ENCODE data around the gene OR14I1. TPM values are rescaled to one million over a fixed set of nuclear protein-coding genes. Genes with fewer than 3 reads are reported as not detected.
"Not testable (repeated sequence)": the region's sequence is repeated elsewhere in the genome, so short reads cannot be mapped to it uniquely, and the experiment has no call there.

Gene OR14I1
- total and polyA plus RNA-seq, 4 donors = not detected

GRCh38 chr1:248695451-248696132, 7.0 kb downstream of the OR14I1 start:
- H3K27me3 ChIP-seq (ENCODE audit: control insufficient read depth, insufficient read depth, low read length) = no peaks in the 10 kb centered on the region
- 97% methylated on average over 7 of the region's 13 CpGs for WGBS (ENCODE audit: insufficient coverage)
- H3K9me3 ChIP-seq (ENCODE audit: control insufficient read depth, insufficient read depth, low read length) = peaks cover 5% of the 10 kb centered on the region
- no peak overlapping the region for H3K4me3 ChIP-seq (ENCODE audit: low read depth, low read length)
- H3K36me3 ChIP-seq (ENCODE audit: control insufficient read depth, insufficient read depth, low read length) = no peaks in the 10 kb centered on the region
- no peaks in the 10 kb centered on the region for H3K4me1 ChIP-seq (ENCODE audit: control insufficient read depth, insufficient read depth, low read length)
- no peak for DNase-seq (ENCODE audit: low read depth in 4 of 6, low spot score in 6 of 6)
- no peak overlapping the region for H3K27ac ChIP-seq (ENCODE audit: low read depth, low read length)

GRCh38 chr1:248691567-248692155, 10.9 kb downstream of the OR14I1 start:
- Histone ChIP-seq H3K4me1 (ENCODE audit: control insufficient read depth, insufficient read depth, low read length) (no peaks in the 10 kb centered on the region), H3K27ac (ENCODE audit: low read depth, low read length) (no peak overlapping the region), H3K36me3 (ENCODE audit: control insufficient read depth, insufficient read depth, low read length) (no peaks in the 10 kb centered on the region), H3K9me3 (ENCODE audit: control insufficient read depth, insufficient read depth, low read length) (peaks cover 3% of the 10 kb centered on the region), H3K27me3 (ENCODE audit: control insufficient read depth, insufficient read depth, low read length) (no peaks in the 10 kb centered on the region), H3K4me3 (ENCODE audit: low read depth, low read length) (no peak overlapping the region)
- no peak for DNase-seq (ENCODE audit: low read depth in 4 of 6, low spot score in 6 of 6)
- WGBS (ENCODE audit: insufficient coverage) = 68% methylated on average over 51 of the region's 51 CpGs

GRCh38 chr1:248688527-248689298, 13.9 kb downstream of the OR14I1 start:
- Histone ChIP-seq H3K27me3 (ENCODE audit: control insufficient read depth, insufficient read depth, low read length) (no peaks in the 10 kb centered on the region), H3K36me3 (ENCODE audit: control insufficient read depth, insufficient read depth, low read length) (no peaks in the 10 kb centered on the region), H3K4me3 (ENCODE audit: low read depth, low read length) (no peak overlapping the region), H3K4me1 (ENCODE audit: control insufficient read depth, insufficient read depth, low read length) (no peaks in the 10 kb centered on the region), H3K27ac (ENCODE audit: low read depth, low read length) (no peak overlapping the region), H3K9me3 (ENCODE audit: control insufficient read depth, insufficient read depth, low read length) (peaks cover 3% of the 10 kb centered on the region)
- WGBS (ENCODE audit: insufficient coverage) = 89% methylated on average over 3 of the region's 4 CpGs
- DNase-seq (ENCODE audit: low read depth in 4 of 6, low spot score in 6 of 6) = no peak

GRCh38 chr1:248686815-248687214, 15.8 kb downstream of the OR14I1 start:
- Histone ChIP-seq H3K4me3 (ENCODE audit: low read depth, low read length) (no peak overlapping the region), H3K4me1 (ENCODE audit: control insufficient read depth, insufficient read depth, low read length) (no peaks in the 10 kb centered on the region), H3K36me3 (ENCODE audit: control insufficient read depth, insufficient read depth, low read length) (no peaks in the 10 kb centered on the region), H3K9me3 (ENCODE audit: control insufficient read depth, insufficient read depth, low read length) (peaks cover 2% of the 10 kb centered on the region), H3K27ac (ENCODE audit: low read depth, low read length) (no peak overlapping the region), H3K27me3 (ENCODE audit: control insufficient read depth, insufficient read depth, low read length) (no peaks in the 10 kb centered on the region)
- 31% methylated on average over 2 of the region's 3 CpGs for WGBS (ENCODE audit: insufficient coverage)
- DNase-seq (ENCODE audit: low read depth in 4 of 6, low spot score in 6 of 6) = no peak

- Histone ChIP-seq H3K27me3 (ENCODE audit: control insufficient read depth, insufficient read depth, low read length) (no peaks in the 10 kb centered on the region), H3K36me3 (ENCODE audit: control insufficient read depth, insufficient read depth, low read length) (no peaks in the 10 kb centered on the region), H3K9me3 (ENCODE audit: control insufficient read depth, insufficient read depth, low read length) (peaks cover 2% of the 10 kb centered on the region), H3K4me1 (ENCODE audit: control insufficient read depth, insufficient read depth, low read length) (no peaks in the 10 kb centered on the region), H3K27ac (ENCODE audit: low read depth, low read length) (no peak overlapping the region), H3K4me3 (ENCODE audit: low read depth, low read length) (no peak overlapping the region)
- 90% methylated on average over 8 of the region's 8 CpGs for WGBS (ENCODE audit: insufficient coverage)
- DNase-seq (ENCODE audit: low read depth in 4 of 6, low spot score in 6 of 6) = no peak
These were observed 20.9 kb downstream of the OR14I1 start for GRCh38 chr1:248681651-248682050.

- H3K4me3 ChIP-seq (ENCODE audit: low read depth, low read length) = no peak overlapping the region
- WGBS (ENCODE audit: insufficient coverage) = no CpG with 5 or more reads among the region's 1 CpG
- no peak overlapping the region for H3K27ac ChIP-seq (ENCODE audit: low read depth, low read length)
- no peak for DNase-seq (ENCODE audit: low read depth in 4 of 6, low spot score in 6 of 6)
- no peaks in the 10 kb centered on the region for H3K27me3 ChIP-seq (ENCODE audit: control insufficient read depth, insufficient read depth, low read length)
- H3K36me3 ChIP-seq (ENCODE audit: control insufficient read depth, insufficient read depth, low read length) = no peaks in the 10 kb centered on the region
- no peaks in the 10 kb centered on the region for H3K4me1 ChIP-seq (ENCODE audit: control insufficient read depth, insufficient read depth, low read length)
- peaks cover 13% of the 10 kb centered on the region for H3K9me3 ChIP-seq (ENCODE audit: control insufficient read depth, insufficient read depth, low read length)
These were observed 32.6 kb downstream of the OR14I1 start for GRCh38 chr1:248670003-248670402.

GRCh38 chr1:248663453-248664328, 38.9 kb downstream of the OR14I1 start:
- H3K4me3 ChIP-seq (ENCODE audit: low read depth, low read length); DNase-seq (ENCODE audit: low read depth in 4 of 6, low spot score in 6 of 6); H3K27me3 ChIP-seq (ENCODE audit: control insufficient read depth, insufficient read depth, low read length); H3K9me3 ChIP-seq (ENCODE audit: control insufficient read depth, insufficient read depth, low read length); H3K27ac ChIP-seq (ENCODE audit: low read depth, low read length); H3K4me1 ChIP-seq (ENCODE audit: control insufficient read depth, insufficient read depth, low read length); H3K36me3 ChIP-seq (ENCODE audit: control insufficient read depth, insufficient read depth, low read length): not testable (repeated sequence)
- 74% methylated on average over 4 of the region's 5 CpGs for WGBS (ENCODE audit: insufficient coverage)

- not testable (repeated sequence) for H3K4me1 ChIP-seq (ENCODE audit: control insufficient read depth, insufficient read depth, low read length); H3K36me3 ChIP-seq (ENCODE audit: control insufficient read depth, insufficient read depth, low read length); H3K27ac ChIP-seq (ENCODE audit: low read depth, low read length); H3K4me3 ChIP-seq (ENCODE audit: low read depth, low read length); H3K27me3 ChIP-seq (ENCODE audit: control insufficient read depth, insufficient read depth, low read length); H3K9me3 ChIP-seq (ENCODE audit: control insufficient read depth, insufficient read depth, low read length); DNase-seq (ENCODE audit: low read depth in 4 of 6, low spot score in 6 of 6)
- no CpG with 5 or more reads among the region's 6 CpGs for WGBS (ENCODE audit: insufficient coverage)
These were observed 45.8 kb downstream of the OR14I1 start for GRCh38 chr1:248656797-248657196.

- not testable (repeated sequence) for DNase-seq (ENCODE audit: low read depth in 4 of 6, low spot score in 6 of 6); H3K4me1 ChIP-seq (ENCODE audit: control insufficient read depth, insufficient read depth, low read length); H3K27me3 ChIP-seq (ENCODE audit: control insufficient read depth, insufficient read depth, low read length); H3K27ac ChIP-seq (ENCODE audit: low read depth, low read length); H3K4me3 ChIP-seq (ENCODE audit: low read depth, low read length); H3K9me3 ChIP-seq (ENCODE audit: control insufficient read depth, insufficient read depth, low read length); H3K36me3 ChIP-seq (ENCODE audit: control insufficient read depth, insufficient read depth, low read length)
- WGBS (ENCODE audit: insufficient coverage) = no CpG with 5 or more reads among the region's 3 CpGs
These were observed 47.2 kb downstream of the OR14I1 start, which contains the start of gene OR2T27 for GRCh38 chr1:248655354-248655753. Gene OR2T27 (minus strand): TSS chr1:248655528. CDS start chr1:248650884, 4,644 bp downstream.

Measured in spinal cord (tissue), 10 donors.